ENCODE measurements around the gene MGARP.
"Not testable (repeated sequence)": the region's sequence is repeated elsewhere in the genome, so short reads cannot be mapped to it uniquely, and the experiment has no call there.

The MGARP gene

GRCh38 chr4:139295206-139295941 is 15.3 kb upstream of the MGARP start:
- DNase-seq (ENCODE audit: low read depth in 3 of 3): peak; percentile 91 to 99 (median 96)

- no peak for DNase-seq (ENCODE audit: low read depth in 3 of 3)
These were observed 6.2 kb upstream of the MGARP start for GRCh38 chr4:139286186-139286698.

- DNase-seq (ENCODE audit: low read depth in 3 of 3): no peak
These were observed 2.7 kb upstream of the MGARP start for GRCh38 chr4:139282721-139283075.

- no peak for DNase-seq (ENCODE audit: low read depth in 3 of 3)
These were observed 2.2 kb upstream of the MGARP start for GRCh38 chr4:139282065-139282720.

GRCh38 chr4:139278912-139279759 is 889 bp downstream of the MGARP start:
- DNase-seq (ENCODE audit: low read depth in 3 of 3): no peak

- no peak for DNase-seq (ENCODE audit: low read depth in 3 of 3)
These were observed 1.5 kb downstream of the MGARP start for GRCh38 chr4:139278485-139278884.

- DNase-seq (ENCODE audit: low read depth in 3 of 3): no peak
These were observed 4.7 kb downstream of the MGARP start for GRCh38 chr4:139275281-139275735.

GRCh38 chr4:139274790-139275189 is 5.2 kb downstream of the MGARP start:
- DNase-seq (ENCODE audit: low read depth in 3 of 3): no peak

GRCh38 chr4:139273835-139274234 is 6.2 kb downstream of the MGARP start:
- no peak for DNase-seq (ENCODE audit: low read depth in 3 of 3)

GRCh38 chr4:139267301-139267700 is 12.7 kb downstream of the MGARP start:
- no peak for DNase-seq (ENCODE audit: low read depth in 3 of 3)

- peak; percentile 70 to 86 (median 73) for DNase-seq (ENCODE audit: low read depth in 3 of 3)
These were observed 13.3 kb downstream of the MGARP start for GRCh38 chr4:139266583-139267257.

GRCh38 chr4:139266208-139266582 is 13.8 kb downstream of the MGARP start:
- no peak for DNase-seq (ENCODE audit: low read depth in 3 of 3)

- DNase-seq (ENCODE audit: low read depth in 3 of 3): no peak
These were observed 14.4 kb downstream of the MGARP start for GRCh38 chr4:139265654-139266053.

GRCh38 chr4:139256349-139256748 is 23.7 kb downstream of the MGARP start:
- DNase-seq (ENCODE audit: low read depth in 3 of 3): no peak

GRCh38 chr4:139255581-139255980 is 24.4 kb downstream of the MGARP start:
- not testable (repeated sequence) for DNase-seq (ENCODE audit: low read depth in 3 of 3)

- no peak for DNase-seq (ENCODE audit: low read depth in 3 of 3)
These were observed 26.3 kb downstream of the MGARP start for GRCh38 chr4:139253713-139254112.

- DNase-seq (ENCODE audit: low read depth in 3 of 3): no peak
These were observed 27.0 kb downstream of the MGARP start for GRCh38 chr4:139253046-139253445.

GRCh38 chr4:139247700-139248238 is 32.3 kb downstream of the MGARP start:
- DNase-seq (ENCODE audit: low read depth in 3 of 3): no peak

- DNase-seq (ENCODE audit: low read depth in 3 of 3): no peak
These were observed 32.8 kb downstream of the MGARP start for GRCh38 chr4:139247241-139247640.

GRCh38 chr4:139246166-139246565 is 33.9 kb downstream of the MGARP start:
- no peak for DNase-seq (ENCODE audit: low read depth in 3 of 3)

GRCh38 chr4:139245590-139245989 is 34.4 kb downstream of the MGARP start:
- DNase-seq (ENCODE audit: low read depth in 3 of 3): no peak
